H9 (cell line): Measurements from ENCODE around the gene TMC8. TPM values are rescaled to one million over a fixed set of nuclear protein-coding genes. Genes with fewer than 3 reads are reported as not detected.

Experiments
- DNase-seq: peaks from one replicate; pipeline ENCODE4 v3.0.0-alpha.2; 2017
- H2AFZ ChIP-seq: one replicate; pipeline ENCODE4 v1.6.1; 2013; ENCODE audit warnings: mild to moderate bottlenecking, low read length, control low read depth, moderate library complexity
- H2AK5ac ChIP-seq: 2 replicates; pipeline ENCODE4 v1.6.1; 2013; ENCODE audit warnings: low read length, control low read depth, mixed read lengths; ENCODE audit not compliant: insufficient read length
- H2BK120ac ChIP-seq: one replicate; pipeline ENCODE4 v1.6.1; 2013; ENCODE audit warnings: low read depth, mild to moderate bottlenecking, low read length, control low read depth, inconsistent platforms; ENCODE audit not compliant: poor library complexity, severe bottlenecking
- H2BK12ac ChIP-seq: 2 replicates; pipeline ENCODE4 v1.6.1; 2013; ENCODE audit warnings: low read length, control low read depth, mixed read lengths, low read depth; ENCODE audit not compliant: insufficient read length
- H2BK15ac ChIP-seq: 2 replicates; pipeline ENCODE4 v1.6.1; 2013; ENCODE audit warnings: low read depth, low read length, control low read depth
- H2BK20ac ChIP-seq: one replicate; pipeline ENCODE4 v1.6.1; 2013; ENCODE audit warnings: low read depth, mild to moderate bottlenecking, low read length, control low read depth, inconsistent platforms; ENCODE audit not compliant: poor library complexity, severe bottlenecking
- H2BK5ac ChIP-seq: 2 replicates; pipeline ENCODE4 v1.6.1; 2013; ENCODE audit warnings: low read length, control low read depth, mixed read lengths; ENCODE audit not compliant: insufficient read length
- H3K14ac ChIP-seq: 2 replicates; pipeline ENCODE4 v1.6.1; 2013; ENCODE audit warnings: low read length, control low read depth; ENCODE audit not compliant: insufficient read depth
- H3K18ac ChIP-seq: 2 replicates; pipeline ENCODE4 v1.6.1; 2013; ENCODE audit warnings: low read depth, mild to moderate bottlenecking, mixed read lengths, low read length, control low read depth; ENCODE audit not compliant: insufficient read length
- H3K23ac ChIP-seq: 2 replicates; pipeline ENCODE4 v1.6.1; 2013; ENCODE audit warnings: low read length, control low read depth, mixed read lengths, low read depth; ENCODE audit not compliant: insufficient read length
- H3K23me2 ChIP-seq: 2 replicates; pipeline ENCODE4 v1.6.1; 2013; ENCODE audit warnings: low read depth, mild to moderate bottlenecking, mixed read lengths, low read length, control low read depth; ENCODE audit not compliant: insufficient read length, poor library complexity, severe bottlenecking
- H3K27ac ChIP-seq: 2 replicates; pipeline ENCODE4 v1.5.1; 2013; ENCODE audit warnings: low read length, control low read depth, mixed read lengths, low read depth; ENCODE audit not compliant: insufficient read length
- H3K27me3 ChIP-seq: 2 replicates; pipeline ENCODE4 v1.6.1; 2013; ENCODE audit warnings: low read length, control low read depth, inconsistent platforms; ENCODE audit not compliant: insufficient read depth
- H3K4ac ChIP-seq: 2 replicates; pipeline ENCODE4 v1.6.1; 2013; ENCODE audit warnings: low read depth, mild to moderate bottlenecking, control low read depth, inconsistent platforms, low read length, moderate library complexity
- H3K4me1 ChIP-seq: 2 replicates; pipeline ENCODE4 v1.6.1; 2013; ENCODE audit warnings: low read length, control low read depth, inconsistent platforms; ENCODE audit not compliant: insufficient read depth
- H3K4me2 ChIP-seq: 2 replicates; pipeline ENCODE4 v1.6.1; 2013; ENCODE audit warnings: low read length, control low read depth, mixed read lengths; ENCODE audit not compliant: insufficient read length, insufficient read depth
- H3K56ac ChIP-seq: 2 replicates; pipeline ENCODE4 v1.6.1; 2013; ENCODE audit warnings: low read depth, mild to moderate bottlenecking, mixed read lengths, low read length, control low read depth; ENCODE audit not compliant: insufficient read length
- H3K79me1 ChIP-seq: 2 replicates; pipeline ENCODE4 v1.6.1; 2013; ENCODE audit warnings: low read depth, mild to moderate bottlenecking, moderate library complexity, low read length, control low read depth, inconsistent platforms; ENCODE audit not compliant: insufficient read depth, poor library complexity, severe bottlenecking
- H3K79me2 ChIP-seq: 2 replicates; pipeline ENCODE4 v1.6.1; 2013; ENCODE audit warnings: low read length, control low read depth, inconsistent platforms; ENCODE audit not compliant: insufficient read depth
- H3K9ac ChIP-seq: 2 replicates; pipeline ENCODE4 v1.6.1; 2013; ENCODE audit warnings: low read length, control low read depth, mixed read lengths; ENCODE audit not compliant: insufficient read length; ENCODE audit errors: extremely low read depth
- H3K9me3 ChIP-seq: one replicate; pipeline ENCODE4 v1.6.1; 2013; ENCODE audit warnings: low read depth, low read length, inconsistent platforms; ENCODE audit not compliant: control insufficient read depth
- H3T11ph ChIP-seq: one replicate; pipeline ENCODE4 v1.6.1; 2013; ENCODE audit warnings: mild to moderate bottlenecking, low read length, control low read depth, inconsistent platforms
- H4K20me1 ChIP-seq: one replicate; pipeline ENCODE4 v1.6.1; 2013; ENCODE audit not compliant: control insufficient read depth, insufficient read length, insufficient read depth
- H4K5ac ChIP-seq: 2 replicates; pipeline ENCODE4 v1.6.1; 2013; ENCODE audit warnings: low read depth, mild to moderate bottlenecking, mixed read lengths, low read length, control low read depth; ENCODE audit not compliant: insufficient read length
- H4K8ac ChIP-seq: replicated peaks from 2 replicates; pipeline ENCODE4 v1.6.1; 2013; ENCODE audit warnings: low read length, control low read depth, mixed read lengths, low read depth; ENCODE audit not compliant: insufficient read length
- H4K91ac ChIP-seq: 2 replicates; pipeline ENCODE4 v1.6.1; 2013; ENCODE audit warnings: low read depth, mild to moderate bottlenecking, moderate library complexity, mixed read lengths, low read length, control low read depth; ENCODE audit not compliant: insufficient read length
- H3K27ac Mint-ChIP-seq, 3 experiments: 2 replicates in 2 of 3; 3 replicates in 1 of 3; pipeline ENCODE4 v1.8.0; 2020 to 2021; ENCODE audit warnings: mixed read lengths in 3 of 3, mild to moderate bottlenecking in 1 of 3, moderate library complexity in 1 of 3
- H3K27me3 Mint-ChIP-seq: 2 replicates; pipeline ENCODE4 v1.8.0; 2021; ENCODE audit warnings: low read depth, mild to moderate bottlenecking, moderate library complexity, mixed read lengths
- H3K36me3 Mint-ChIP-seq, 3 experiments: 2 replicates in 2 of 3; 3 replicates in 1 of 3; pipeline ENCODE4 v1.8.0; 2020 to 2021; ENCODE audit warnings: low read depth in 3 of 3, mixed read lengths in 3 of 3; ENCODE audit not compliant: insufficient read depth in 1 of 3
- H3K4me1 Mint-ChIP-seq, 2 experiments: 2 replicates each; pipeline ENCODE4 v1.8.0; 2020; ENCODE audit warnings: mixed read lengths in 2 of 2
- H3K4me3 Mint-ChIP-seq, 2 experiments: 2 replicates in 1 of 2; 3 replicates in 1 of 2; pipeline ENCODE4 v1.8.0; 2020 to 2021; ENCODE audit warnings: mild to moderate bottlenecking in 2 of 2, mixed read lengths in 2 of 2, moderate library complexity in 1 of 2
- H3K9me3 Mint-ChIP-seq, 2 experiments: 2 replicates in 1 of 2; 3 replicates in 1 of 2; pipeline ENCODE4 v1.8.0; 2020; ENCODE audit warnings: mild to moderate bottlenecking in 2 of 2, mixed read lengths in 2 of 2, moderate library complexity in 1 of 2
- CTCF ChIP-seq: fragments of 200-600 bp; sonication (generic); conservative IDR thresholded peaks from 3 replicates; pipeline ENCODE4 v1.8.0; 2021; ENCODE audit warnings: antibody characterized with exemption, mild to moderate bottlenecking
- WGBS: extraction: QIAGEN DNeasy Blood & Tissue Kit; methylation state at CpG from one replicate; pipeline ENCODE4 v1.1.7; 2013; ENCODE audit warnings: missing lambda C conversion rate, low lambda C conversion rate, mixed read lengths; ENCODE audit not compliant: insufficient read length; ENCODE audit errors: extremely low coverage; 5-methylcytosine and 5-hydroxymethylcytosine counted together
- total RNA-seq: library from RNA; stranded (reverse); gene quantifications from 2 replicates; pipeline ENCODE4 v1.2.1, GENCODE V29; 2021

Gene TMC8
- total RNA-seq, 1 experiment from 2014 or later = 1.0 TPM

- no peak for TF ChIP-seq CTCF
- peak overlapping the region; percentile 46 for H3K4me2 ChIP-seq
- H2AFZ ChIP-seq = no peak overlapping the region
- H2BK15ac ChIP-seq = no peak overlapping the region
- H3K4me1 Mint-ChIP-seq = peaks cover 3 to 27% of the 10 kb centered on the region in 2 experiments
- H4K8ac ChIP-seq = no peak overlapping the region
- peaks cover 4% of the 10 kb centered on the region for H3K27me3 Mint-ChIP-seq
- H3K23me2 ChIP-seq = no peaks in the 10 kb centered on the region
- no peak overlapping the region for H3K18ac ChIP-seq
- DNase-seq = peak; percentile 100
- no peak overlapping the region for H2AK5ac ChIP-seq
- H3K4me1 ChIP-seq = peaks cover 3% of the 10 kb centered on the region; the same call in 1 of the 2 replicates
- no peak overlapping the region for H2BK5ac ChIP-seq
- no peak overlapping the region for H2BK120ac ChIP-seq
- no peaks in the 10 kb centered on the region; a peak in 1 of 5 replicates for H3K9me3 Mint-ChIP-seq
- no peak overlapping the region for H4K91ac ChIP-seq
- H3T11ph ChIP-seq = no peak overlapping the region
- no peaks in the 10 kb centered on the region for H3K79me2 ChIP-seq
- H3K4me3 Mint-ChIP-seq = peak overlapping the region; percentile 22 to 66; a peak in 4 of 5 replicates
- H3K36me3 Mint-ChIP-seq = no peaks in the 10 kb centered on the region
- no peaks in the 10 kb centered on the region for H3K79me1 ChIP-seq
- H3K23ac ChIP-seq = no peak overlapping the region
- H2BK12ac ChIP-seq = no peak overlapping the region
- H4K20me1 ChIP-seq = no peaks in the 10 kb centered on the region
- no peaks in the 10 kb centered on the region for H3K27me3 ChIP-seq
- no peak overlapping the region for H3K9ac ChIP-seq
- no peak overlapping the region for H3K14ac ChIP-seq
- H3K56ac ChIP-seq = no peak overlapping the region
- peak overlapping the region in 2 of 3 experiments; percentile 51 to 52; a peak in 2 of 7 replicates for H3K27ac Mint-ChIP-seq
- H4K5ac ChIP-seq = no peak overlapping the region
- WGBS = no CpG with 5 or more reads among the region's 58 CpGs
- no peaks in the 10 kb centered on the region for H3K9me3 ChIP-seq
- no peak overlapping the region for H3K4ac ChIP-seq
- no peak overlapping the region for H2BK20ac ChIP-seq
- H3K27ac ChIP-seq = no peak overlapping the region
Measured at GRCh38 chr17:78140169-78141051, 9.8 kb downstream of the TMC8 start.
